HCT116 (cell line): ENCODE measurements around the gene CDH23. TPM values are rescaled to one million over a fixed set of nuclear protein-coding genes. Genes with fewer than 3 reads are reported as not detected.

ENCODE experiments used
- ATAC-seq: fragments of 200-7000 bp; cut with Tn5 transposase; 2 replicates; pipeline ENCODE4 v1.9.1; 2020; ENCODE audit warnings: mild to moderate bottlenecking, moderate library complexity
- BruUV-seq: library from RNA; stranded (reverse); fragments of 400-500 nt; replicated peaks from 2 replicates; lab custom pipeline; 2021; lab: Mats Ljungman, UMichigan
- CTCF ChIA-PET: fragments of 300-600 bp; sonication (Branson Sonifier 250); formaldehyde crosslinking; loops from one replicate; lab custom pipeline; 2021; ENCODE audit warnings: antibody characterized with exemption; lab: Charles Lee
- POLR2A ChIA-PET: fragments of 300-600, 350-600 bp; sonication (Branson Sonifier 250); formaldehyde crosslinking; loops from one replicate; lab custom pipeline; 2021; ENCODE audit warnings: antibody characterized with exemption; lab: Charles Lee
- RAD21 ChIA-PET, 2 experiments: fragments of 300-600 bp; sonication (Branson Sonifier 250); formaldehyde crosslinking; loops; one replicate each; lab custom pipeline; 2023; ENCODE audit warnings: low total read pairs in 2 of 2; ENCODE audit not compliant: uncharacterized antibody in 2 of 2, unreplicated experiment in 2 of 2, low non-redundant PET in 1 of 2; lab: Charles Lee
- DNase-seq: peaks from one replicate; pipeline ENCODE4 v3.0.0-alpha.2; 2010; ENCODE audit warnings: low read depth, low spot score
- H2AFZ ChIP-seq: fragments of 200-600 bp; shearing (Covaris generic), sonication (generic); 2 replicates; pipeline ENCODE4 v1.6.1; 2017; ENCODE audit warnings: low read depth, mixed run types, mixed read lengths, antibody characterized with exemption, low read length; ENCODE audit not compliant: poor library complexity, severe bottlenecking
- H3K27ac ChIP-seq: 2 replicates; pipeline ENCODE4 v1.5.1; 2012; ENCODE audit warnings: low read depth, low read length
- H3K27me3 ChIP-seq: fragments of 200-600 bp; sonication (generic); 2 replicates; pipeline ENCODE4 v1.6.1; 2016; ENCODE audit warnings: mixed run types, low read length, mixed read lengths; ENCODE audit not compliant: insufficient read depth
- H3K36me3 ChIP-seq, 2 experiments: fragments of 200-500 bp in 1 of 2; fragments of 200-600 bp in 1 of 2; sonication (Bioruptor generic) in 1 of 2; sonication (generic) in 1 of 2; 2 replicates each; pipeline versions ENCODE4 v1.5.1 to v1.6.1; 2014 to 2016; ENCODE audit warnings: low read length in 2 of 2, inconsistent platforms in 1 of 2, mixed read lengths in 1 of 2, mixed run types in 1 of 2; ENCODE audit not compliant: insufficient read depth in 2 of 2, control insufficient read depth in 1 of 2
- H3K4me1 ChIP-seq, 2 experiments: fragments of 200-600 bp in 1 of 2; sonication (generic) in 1 of 2; 2 replicates each; pipeline versions ENCODE4 v1.5.1 to v1.6.1; 2012 to 2017; ENCODE audit warnings: low read length in 2 of 2, inconsistent platforms in 1 of 2, mild to moderate bottlenecking in 1 of 2, mixed read lengths in 1 of 2, mixed run types in 1 of 2, moderate library complexity in 1 of 2; ENCODE audit not compliant: insufficient read depth in 2 of 2, control insufficient read depth in 1 of 2
- H3K4me2 ChIP-seq: fragments of 200-600 bp; sonication (generic); 2 replicates; pipeline ENCODE4 v1.6.1; 2017; ENCODE audit warnings: mixed run types, low read length, mixed read lengths
- H3K4me3 ChIP-seq, 2 experiments: fragments of 200-600 bp in 1 of 2; sonication (generic) in 1 of 2; replicated peaks in 1 of 2; 2 replicates each; pipeline ENCODE4 v1.5.1; 2011 to 2016; ENCODE audit warnings: low read length in 2 of 2, control low read depth in 1 of 2, low read depth in 1 of 2, mild to moderate bottlenecking in 1 of 2, mixed read lengths in 1 of 2, mixed run types in 1 of 2
- H3K79me2 ChIP-seq: fragments of 200-600 bp; sonication (generic); 2 replicates; pipeline ENCODE4 v1.6.1; 2017; ENCODE audit warnings: mild to moderate bottlenecking, mixed run types, low read length, moderate library complexity, mixed read lengths; ENCODE audit not compliant: insufficient read depth
- H3K9ac ChIP-seq: fragments of 200-600 bp; sonication (generic); 2 replicates; pipeline ENCODE4 v1.6.1; 2016; ENCODE audit warnings: low read length, mixed read lengths
- H3K9me2 ChIP-seq: fragments of 200-600 bp; sonication (generic), shearing (Covaris generic); 2 replicates; pipeline ENCODE4 v1.6.1; 2017; ENCODE audit warnings: mixed run types, mild to moderate bottlenecking, moderate library complexity; ENCODE audit not compliant: insufficient read depth
- H3K9me3 ChIP-seq, 2 experiments: fragments of 200-500 bp in 1 of 2; fragments of 200-600 bp in 1 of 2; sonication (Bioruptor generic) in 1 of 2; sonication (generic) in 1 of 2; 2 replicates each; pipeline ENCODE4 v1.6.1; 2014 to 2017; ENCODE audit warnings: low read length in 2 of 2, mixed read lengths in 2 of 2, inconsistent platforms in 1 of 2, low read depth in 1 of 2, mild to moderate bottlenecking in 1 of 2, mixed run types in 1 of 2, moderate library complexity in 1 of 2; ENCODE audit not compliant: control insufficient read depth in 1 of 2, insufficient read depth in 1 of 2
- H4K20me1 ChIP-seq: fragments of 200-600 bp; sonication (generic), shearing (Covaris generic); 2 replicates; pipeline ENCODE4 v1.6.1; 2017; ENCODE audit warnings: mixed run types, mild to moderate bottlenecking, moderate library complexity; ENCODE audit not compliant: insufficient read depth
- CBX3 ChIP-seq: IDR thresholded peaks from 2 replicates; pipeline ENCODE4 v1.6.1; 2012; ENCODE audit warnings: low read depth
- EGR1 ChIP-seq: IDR thresholded peaks from 2 replicates; pipeline ENCODE4 v1.6.1; 2012; ENCODE audit warnings: low read depth
- ELF1 ChIP-seq: IDR thresholded peaks from 2 replicates; pipeline ENCODE4 v1.6.1; 2012; ENCODE audit warnings: low read depth, borderline replicate concordance
- POLR2A ChIP-seq: IDR thresholded peaks from 2 replicates; pipeline ENCODE4 v1.7.0; 2011; ENCODE audit warnings: borderline replicate concordance; ENCODE audit not compliant: insufficient read depth, insufficient read length; ENCODE audit errors: extremely low read depth
- SRF ChIP-seq: IDR thresholded peaks from 2 replicates; pipeline ENCODE4 v1.6.1; 2012; ENCODE audit warnings: low read depth
- ZNF274 ChIP-seq: fragments of 200-500 bp; sonication (Bioruptor generic); IDR thresholded peaks from 2 replicates; pipeline ENCODE4 v1.6.1; 2014; ENCODE audit warnings: mild to moderate bottlenecking, low read depth, low read length, inconsistent platforms
- intact Hi-C: fragments of 100-400 bp; cut with micrococcal nuclease; formaldehyde crosslinking; loops from 2 replicates; pipeline ENCODE4 v1.10.0; 2022
- total RNA-seq: library from RNA; stranded (reverse); gene quantifications from one replicate; pipeline ENCODE4 v1.2.1, GENCODE V29; 2021; ENCODE audit not compliant: unreplicated experiment
- TF ChIP-seq, protein P1 (sequence below): IDR thresholded peaks from 2 replicates; pipeline ENCODE4 v1.6.1; 2012

CDH23 gene
- total RNA-seq, 1 experiment from 2014 or later: not detected

DNA sequence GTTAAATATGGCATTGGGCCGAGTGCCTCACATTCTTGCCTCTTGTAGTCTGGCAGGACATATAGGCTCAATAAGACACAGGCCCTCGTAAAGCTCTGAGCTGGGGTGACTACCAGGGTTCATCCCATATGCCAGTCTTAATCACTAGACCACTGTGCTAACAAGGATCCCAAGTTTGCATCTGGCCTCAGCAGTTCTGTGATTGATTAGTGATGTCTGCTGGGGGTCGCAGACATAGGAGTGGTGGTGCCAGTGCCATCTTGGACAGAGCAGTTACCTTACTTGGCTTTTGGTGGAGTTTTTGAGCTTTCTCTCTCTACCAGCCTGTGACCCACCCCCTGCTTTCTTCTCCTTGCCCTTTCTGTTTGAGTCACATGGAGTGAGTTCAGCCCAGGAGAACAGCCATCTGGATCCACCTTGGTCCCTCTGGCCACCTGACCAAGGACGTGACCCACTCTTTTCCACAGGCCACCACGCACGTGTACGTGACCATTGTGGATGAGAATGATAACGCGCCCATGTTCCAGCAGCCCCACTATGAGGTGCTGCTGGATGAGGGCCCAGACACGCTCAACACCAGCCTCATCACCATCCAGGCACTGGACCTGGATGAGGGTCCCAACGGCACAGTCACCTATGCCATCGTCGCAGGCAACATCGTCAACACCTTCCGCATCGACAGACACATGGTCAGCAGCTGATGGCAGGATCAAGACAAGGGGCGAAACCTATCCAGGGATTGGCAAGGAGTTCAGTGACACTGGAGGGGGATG is 380.7 kb downstream of the CDH23 start (continued):
- TF ChIP-seq ELF1: no peak
- TF ChIP-seq, protein P1, sequence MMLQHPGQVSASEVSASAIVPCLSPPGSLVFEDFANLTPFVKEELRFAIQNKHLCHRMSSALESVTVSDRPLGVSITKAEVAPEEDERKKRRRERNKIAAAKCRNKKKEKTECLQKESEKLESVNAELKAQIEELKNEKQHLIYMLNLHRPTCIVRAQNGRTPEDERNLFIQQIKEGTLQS: no peak

DNA sequence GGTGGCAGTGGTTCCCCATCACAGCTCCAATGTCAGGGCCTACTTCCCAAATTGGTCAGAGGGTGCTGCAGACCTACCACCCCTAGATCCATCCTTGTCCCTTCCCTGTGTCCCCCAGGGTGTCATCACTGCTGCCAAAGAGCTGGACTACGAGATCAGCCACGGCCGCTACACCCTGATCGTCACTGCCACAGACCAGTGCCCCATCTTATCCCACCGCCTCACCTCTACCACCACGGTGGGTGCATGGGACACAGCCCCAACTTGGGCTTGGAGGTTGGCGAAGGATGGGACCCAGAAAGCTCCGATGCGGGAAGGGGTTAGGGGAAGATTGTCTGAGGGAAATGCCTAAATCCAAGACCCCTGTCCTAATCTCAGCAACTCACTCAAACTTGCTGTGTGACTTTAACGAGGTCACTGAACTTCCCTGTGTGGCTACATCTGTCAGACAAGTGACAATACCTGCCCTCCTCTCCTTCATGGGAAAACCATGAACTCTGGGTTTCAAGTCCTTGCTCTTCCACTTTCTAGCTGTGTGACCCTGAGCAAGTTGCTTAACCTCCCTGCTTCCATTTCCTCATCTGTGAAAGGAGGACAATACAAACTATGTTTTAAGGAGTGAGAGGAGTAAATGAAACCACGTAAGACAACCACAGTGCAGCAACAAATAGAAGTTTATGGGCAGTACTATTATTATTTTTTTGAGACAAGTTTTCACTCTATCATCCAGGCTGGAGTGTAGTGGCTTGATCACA is 381.5 kb downstream of the CDH23 start:
- peaks cover 0 to 5% of the 10 kb centered on the region in 2 experiments; a peak in 1 of 4 replicates for H3K9me3 ChIP-seq
- no peaks in the 10 kb centered on the region for H3K36me3 ChIP-seq
- H3K4me1 ChIP-seq: peaks cover 7 to 21% of the 10 kb centered on the region in 2 experiments; a peak in 3 of 4 replicates
- ChIA-PET CTCF (no interaction called here), RAD21 (no interaction called here), POLR2A (no interaction called here)
- no peaks in the 10 kb centered on the region for H4K20me1 ChIP-seq
- intact Hi-C loops: no loop called here
- H3K79me2 ChIP-seq: no peaks in the 10 kb centered on the region
- no peak overlapping the region for H3K4me2 ChIP-seq
- H3K27me3 ChIP-seq: no peaks in the 10 kb centered on the region
- no peak overlapping the region for H3K4me3 ChIP-seq
- H3K9ac ChIP-seq: no peak overlapping the region
- no peak for DNase-seq
- TF ChIP-seq EGR1 (no peak), POLR2A (no peak), SRF (no peak), CBX3 (no peak), ZNF274 (no peak)
- no peaks in the 10 kb centered on the region for H3K9me2 ChIP-seq
- no peak for ATAC-seq
- no peak overlapping the region for H2AFZ ChIP-seq
- BruUV-seq: no TSS peak
- no peak overlapping the region for H3K27ac ChIP-seq
